Fibroblast of the aortic adventitia (primary cell): Measurements from ENCODE around the gene FER. TPM values are rescaled to one million over a fixed set of nuclear protein-coding genes. Genes with fewer than 3 reads are reported as not detected.

Experiments
- DNase-seq: peaks from one replicate; pipeline ENCODE4 v3.0.0-alpha.2; 2010; ENCODE audit warnings: low read depth
- H3K4me3 ChIP-seq: 2 replicates; pipeline ENCODE4 v1.5.1; 2011; ENCODE audit warnings: low read depth, mild to moderate bottlenecking, control low read depth, low read length, moderate library complexity
- CTCF ChIP-seq: IDR thresholded peaks from 2 replicates; pipeline ENCODE4 v1.5.1; 2011; ENCODE audit warnings: mild to moderate bottlenecking, low read length, control low read depth, inconsistent platforms; ENCODE audit not compliant: insufficient read depth
- total RNA-seq: library from RNA; depleted of rRNA; stranded (reverse); fragments of >200 nt; gene quantifications from 2 replicates; pipeline ENCODE4 v1.2.3, GENCODE V29; 2012; ENCODE audit warnings: low replicate concordance

The FER gene
- total RNA-seq, 1 donor, result 41.5 TPM

- H3K4me3 ChIP-seq, result no peak overlapping the region
- DNase-seq, result no peak
- TF ChIP-seq CTCF, result no peak
Measured at GRCh38 chr5:108945094-108945493, 197.4 kb downstream of the FER start.

- H3K4me3 ChIP-seq, result no peak overlapping the region
- no peak for TF ChIP-seq CTCF
- no peak for DNase-seq
Measured at GRCh38 chr5:108946008-108946407, 198.3 kb downstream of the FER start.

- H3K4me3 ChIP-seq, result no peak overlapping the region
- no peak for DNase-seq
- no peak for TF ChIP-seq CTCF
Measured at GRCh38 chr5:108947164-108947563, 199.5 kb downstream of the FER start.

- H3K4me3 ChIP-seq, result no peak overlapping the region
- no peak for DNase-seq
- TF ChIP-seq CTCF, result no peak
Measured at GRCh38 chr5:108950276-108950675, 202.6 kb downstream of the FER start.

GRCh38 chr5:108953940-108954339, 206.2 kb downstream of the FER start:
- H3K4me3 ChIP-seq, result no peak overlapping the region
- DNase-seq, result no peak
- TF ChIP-seq CTCF, result no peak

GRCh38 chr5:108957333-108957732, 209.6 kb downstream of the FER start:
- no peak for DNase-seq
- no peak overlapping the region for H3K4me3 ChIP-seq
- no peak for TF ChIP-seq CTCF

GRCh38 chr5:108966910-108967309, 219.2 kb downstream of the FER start:
- no peak for DNase-seq
- TF ChIP-seq CTCF, result no peak
- no peak overlapping the region for H3K4me3 ChIP-seq
